Non-pigmented ciliary epithelial cell (primary cell): ENCODE data around the gene MYO16.
"Not testable (repeated sequence)": the region's sequence is repeated elsewhere in the genome, so short reads cannot be mapped to it uniquely, and the experiment has no call there.

Experiments used
- DNase-seq: peaks from one replicate; pipeline ENCODE4 v3.0.0-alpha.2; 2010; ENCODE audit warnings: low read depth

MYO16 gene

GRCh38 chr13:108895220-108895704 lies 265.9 kb downstream of the MYO16 start:
- DNase-seq, result no peak

GRCh38 chr13:108897955-108898354 lies 268.5 kb downstream of the MYO16 start:
- DNase-seq, result no peak

DNA sequence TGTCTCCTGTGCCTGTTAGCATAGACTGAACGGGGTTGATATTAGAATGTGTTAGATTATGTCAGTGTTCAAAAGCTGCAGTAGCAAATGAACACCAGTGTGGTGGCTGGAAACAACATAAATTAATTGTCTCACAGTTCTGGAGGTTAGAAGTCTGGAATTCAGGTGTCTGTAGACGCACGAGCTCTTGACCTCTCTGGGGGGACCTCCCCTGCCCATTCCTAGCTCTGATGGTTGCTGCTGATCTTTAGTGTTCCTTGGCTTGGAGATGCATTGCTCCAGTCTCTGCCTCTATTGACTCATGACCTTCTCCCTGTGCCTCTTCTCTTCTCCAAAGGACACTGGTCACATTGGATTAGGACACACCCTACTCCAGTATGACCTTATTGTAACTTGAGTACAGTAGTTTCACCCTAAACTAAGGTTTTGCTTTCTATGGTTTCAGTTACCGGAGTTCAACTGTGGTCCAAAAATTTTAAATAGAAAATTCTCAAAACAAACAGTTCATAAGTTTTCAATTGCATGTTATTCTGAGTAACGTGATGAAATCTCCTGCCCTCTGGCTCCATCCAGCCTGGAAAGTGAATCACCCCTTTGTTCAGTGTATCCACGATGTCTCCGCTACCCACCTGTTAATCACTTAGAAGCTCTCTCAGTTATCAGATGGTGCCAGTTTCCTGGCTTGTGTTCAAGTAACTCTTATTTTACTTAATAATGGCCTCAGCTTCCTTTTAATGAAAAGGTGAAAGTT lies 273.2 kb downstream of the MYO16 start:
- DNase-seq, result no peak

DNA sequence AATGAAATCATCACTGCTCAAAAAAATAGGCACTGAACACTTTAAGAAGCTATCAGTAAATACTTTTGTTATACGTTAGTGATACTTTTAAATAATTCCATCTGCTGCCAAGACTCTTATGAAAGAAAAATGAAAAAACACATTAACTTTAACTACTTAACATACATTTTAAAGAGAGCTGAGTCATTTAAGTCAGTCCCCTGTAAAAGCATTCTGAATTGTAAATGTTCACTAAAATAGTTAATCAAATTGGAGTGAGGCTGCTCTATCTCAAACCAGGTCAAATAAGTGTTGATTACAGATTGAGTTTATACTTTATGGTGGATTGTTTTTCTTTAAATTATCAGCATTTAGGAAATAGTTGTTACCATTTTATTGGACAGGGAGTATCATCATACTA lies 274.2 kb downstream of the MYO16 start:
- DNase-seq, result no peak

DNA sequence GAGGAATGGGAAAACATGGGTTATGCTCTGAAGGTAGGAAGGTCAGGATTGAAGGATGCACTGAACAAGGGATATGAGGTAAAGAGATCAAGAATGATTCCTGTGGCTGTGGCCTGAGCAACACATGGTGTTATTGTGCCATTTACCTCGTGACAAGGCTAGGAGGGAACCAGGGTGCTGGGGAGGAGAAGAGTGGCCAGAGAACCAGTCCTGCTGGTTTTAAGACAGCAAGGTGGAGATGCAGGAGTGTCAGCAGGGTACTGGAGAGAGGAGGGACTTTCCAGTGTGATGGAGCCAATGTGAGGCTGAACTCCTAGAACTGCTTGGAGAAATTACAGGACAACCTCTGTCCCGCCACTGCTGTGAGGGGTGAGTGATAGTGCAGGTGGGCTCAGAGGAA lies 282.4 kb downstream of the MYO16 start:
- no peak for DNase-seq

GRCh38 chr13:108913731-108914130 lies 284.3 kb downstream of the MYO16 start:
- not testable (repeated sequence) for DNase-seq

GRCh38 chr13:108915095-108915633 lies 285.8 kb downstream of the MYO16 start:
- DNase-seq, result no peak

GRCh38 chr13:108915634-108916512 lies 286.5 kb downstream of the MYO16 start:
- DNase-seq, result peak; percentile 84

DNA sequence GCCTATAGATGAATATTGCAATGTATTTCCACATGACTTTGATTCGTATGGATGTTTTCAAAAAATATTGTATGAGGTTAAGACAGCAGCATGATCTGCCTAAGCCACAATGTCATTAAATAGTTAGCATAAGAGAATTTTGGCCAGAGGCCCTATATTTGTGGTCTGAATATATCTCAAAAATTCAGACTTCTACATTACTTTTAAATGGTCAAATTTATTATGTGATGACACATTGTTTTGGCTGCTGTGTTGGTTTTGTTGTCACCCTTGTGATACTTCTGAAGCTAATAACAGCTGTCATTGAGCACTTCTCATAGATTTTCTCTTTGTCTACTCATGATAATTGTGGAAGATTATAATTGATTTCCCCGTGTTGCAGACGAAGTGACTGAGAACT lies 288.2 kb downstream of the MYO16 start:
- no peak for DNase-seq

GRCh38 chr13:108919036-108919907 lies 289.9 kb downstream of the MYO16 start:
- no peak for DNase-seq

DNA sequence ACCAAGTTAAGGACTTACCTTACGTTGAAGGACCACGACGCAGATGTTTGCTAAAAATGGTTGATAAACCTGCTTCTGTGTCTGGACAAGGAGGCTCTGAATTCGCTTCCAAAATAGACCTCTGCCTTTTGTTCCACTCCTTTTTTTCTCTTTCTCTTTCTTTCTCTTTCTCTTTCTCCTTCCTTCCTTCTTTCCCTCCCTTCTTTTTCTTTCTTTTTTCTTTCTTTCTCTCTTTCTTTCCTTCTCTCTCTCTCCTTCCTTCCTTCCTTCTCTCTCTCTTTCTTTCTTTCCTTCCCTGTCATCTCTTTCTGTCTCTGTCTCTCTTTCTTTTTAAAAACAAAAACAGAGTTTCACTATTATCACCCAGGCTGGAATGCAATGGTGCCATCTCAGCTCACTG lies 290.7 kb downstream of the MYO16 start:
- DNase-seq, result no peak

- no peak for DNase-seq
Observed at GRCh38 chr13:108921238-108921637, 291.8 kb downstream of the MYO16 start.

DNA sequence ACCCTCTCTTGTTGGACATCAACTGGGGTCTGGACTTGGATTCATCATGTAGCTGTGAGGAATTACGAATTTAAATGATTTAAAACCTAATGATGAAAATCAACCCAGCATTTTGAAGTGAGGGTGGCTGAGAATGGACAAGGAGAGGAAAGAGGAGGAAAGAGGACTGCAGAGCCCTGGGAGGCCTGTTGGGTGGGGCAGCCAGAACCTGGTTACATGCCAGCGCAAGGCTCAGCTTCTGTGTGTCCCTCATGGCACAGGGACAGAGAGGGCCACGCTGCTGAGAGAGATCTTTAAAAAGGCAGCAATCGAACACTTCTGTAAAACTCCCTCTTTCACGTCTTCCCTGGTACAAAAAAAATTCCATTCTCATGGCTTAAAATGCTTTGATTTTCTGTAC lies 292.7 kb downstream of the MYO16 start:
- DNase-seq, result no peak

- no peak for DNase-seq
Observed at GRCh38 chr13:108923386-108924047, 294.1 kb downstream of the MYO16 start.

- DNase-seq, result no peak
Observed at GRCh38 chr13:108924134-108924533, 294.7 kb downstream of the MYO16 start.

DNA sequence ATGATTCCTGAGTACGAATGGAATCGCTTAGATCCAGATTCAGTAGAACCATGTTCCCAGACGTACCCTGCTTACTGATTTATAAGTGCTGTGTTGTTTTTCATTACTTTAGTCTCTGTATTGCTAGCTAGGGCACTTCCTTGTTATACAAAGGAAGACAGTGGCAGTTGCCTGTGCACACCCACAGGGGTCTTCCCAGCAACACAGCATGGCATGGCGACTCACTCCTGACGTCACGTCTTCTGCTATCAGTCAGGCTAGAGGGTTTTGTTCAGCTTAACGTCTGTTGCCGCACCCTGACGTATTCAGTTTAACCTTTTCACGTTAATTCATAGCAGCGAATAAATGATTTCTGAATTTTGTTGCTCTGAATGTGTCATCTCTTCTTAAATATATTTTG lies 295.1 kb downstream of the MYO16 start:
- no peak for DNase-seq

GRCh38 chr13:108925070-108925469 lies 295.7 kb downstream of the MYO16 start:
- no peak for DNase-seq

DNA sequence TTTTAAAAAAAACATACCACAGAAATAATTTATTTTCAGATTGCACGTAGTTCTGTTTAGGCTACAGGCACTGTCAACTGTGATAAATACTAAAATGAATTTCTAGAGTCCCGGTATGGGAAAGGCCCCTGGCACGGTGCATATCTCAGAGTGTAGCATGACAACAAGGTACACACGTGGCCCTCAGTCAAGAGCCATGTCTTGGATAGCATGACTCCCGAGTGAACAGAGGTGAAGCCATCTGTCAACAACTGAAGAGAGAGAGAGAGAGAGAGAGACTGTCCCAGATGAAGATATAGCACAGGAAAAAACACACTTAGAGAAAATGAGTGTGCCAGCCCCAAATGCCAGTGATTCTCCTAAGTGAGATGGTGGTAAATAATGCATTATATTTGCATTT lies 297.5 kb downstream of the MYO16 start:
- no peak for DNase-seq

DNA sequence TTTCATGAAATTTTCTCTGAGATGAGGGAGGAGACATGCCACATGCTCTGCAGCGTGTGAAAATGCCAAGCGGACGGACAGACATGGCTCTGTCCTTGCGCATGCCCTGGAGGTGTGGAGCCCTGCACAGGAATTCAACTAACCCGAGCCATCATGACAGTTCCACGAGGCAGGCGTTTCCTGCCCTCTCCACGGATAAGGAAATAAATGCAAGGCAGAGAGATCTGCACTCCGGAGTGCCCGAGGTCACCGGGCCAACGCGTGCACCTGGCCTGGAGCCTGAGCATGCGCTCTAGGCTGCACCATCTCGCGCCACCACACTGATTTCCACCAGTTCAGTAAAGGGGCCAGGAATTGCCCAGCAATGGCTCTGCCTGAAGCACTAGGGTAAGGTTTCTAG lies 298.2 kb downstream of the MYO16 start:
- no peak for DNase-seq

DNA sequence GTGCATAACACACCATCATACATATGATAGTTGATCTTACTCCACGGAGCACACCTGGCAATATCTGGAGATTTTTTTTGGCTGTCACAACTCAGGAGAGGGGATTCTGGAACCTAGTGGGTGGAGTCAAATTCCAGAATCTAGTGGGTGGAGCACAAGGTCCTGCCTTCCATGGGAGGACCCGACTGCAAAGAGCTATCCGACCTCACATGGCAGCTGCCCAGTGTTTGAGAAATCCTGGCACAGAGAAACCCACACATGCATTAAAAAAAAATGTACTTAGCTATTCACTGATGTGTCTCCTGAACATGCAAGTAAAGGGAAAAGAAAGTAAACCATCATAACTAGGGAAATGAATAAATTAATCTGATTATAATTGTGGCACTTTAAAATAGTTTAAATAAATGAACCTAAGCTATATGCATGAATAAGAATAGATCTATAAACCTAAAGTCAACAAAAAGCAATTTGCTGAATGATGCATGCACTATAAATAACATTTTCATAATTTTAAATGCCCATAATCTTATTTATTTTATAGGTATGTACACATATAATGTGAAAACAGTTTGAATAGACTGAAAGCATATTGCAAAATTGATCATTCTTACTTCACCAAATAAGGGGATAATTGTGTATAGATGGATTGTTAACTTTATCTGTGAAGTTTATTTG lies 300.3 kb downstream of the MYO16 start:
- DNase-seq, result no peak

DNA sequence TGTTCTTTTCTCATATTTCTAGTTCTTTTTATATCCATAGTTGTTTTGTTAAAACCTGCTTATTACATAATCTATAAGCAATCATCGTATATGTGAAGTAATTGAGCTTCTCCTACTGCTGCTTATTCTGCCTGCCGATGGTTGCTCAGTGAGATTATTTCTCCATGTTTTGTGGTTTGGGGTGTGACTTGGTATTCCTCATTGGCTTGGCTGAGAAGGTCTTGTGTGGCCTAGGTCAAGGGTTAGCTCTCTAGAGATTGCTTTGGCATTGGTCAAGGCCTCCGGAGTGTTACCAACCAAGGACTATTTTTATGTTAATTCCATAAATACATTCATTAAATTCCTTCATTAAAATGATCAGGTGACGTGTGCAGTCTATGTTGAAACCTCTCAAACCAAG lies 302.8 kb downstream of the MYO16 start:
- no peak for DNase-seq
